H1 (cell line): ENCODE measurements around the gene GAN. TPM values are rescaled to one million over a fixed set of nuclear protein-coding genes. Genes with fewer than 3 reads are reported as not detected.

Source experiments
- CTCF ChIA-PET: fragments of 300-600 bp; sonication (Branson Sonifier 250); formaldehyde crosslinking; loops from one replicate; lab custom pipeline; 2021; ENCODE audit not compliant: partially characterized antibody; lab: Charles Lee
- POLR2A ChIA-PET: fragments of 300-600 bp; sonication (Branson Sonifier 250); formaldehyde crosslinking; loops from one replicate; lab custom pipeline; 2021; ENCODE audit warnings: inconsistent platforms; ENCODE audit not compliant: partially characterized antibody; lab: Charles Lee
- DNase-seq, 2 experiments: peaks; one replicate each; pipeline versions ENCODE4 v3.0.0 to v3.0.0-alpha.2; 2010 to 2022; ENCODE audit warnings: low spot score in 2 of 2, low read depth in 1 of 2, mixed read lengths in 1 of 2
- FAIRE-seq: peaks from 2 replicates; lab custom pipeline; 2011; peaks lifted over from hg19 to GRCh38; lab: Jason Lieb, UNC
- H2AFZ ChIP-seq: 2 replicates; pipeline ENCODE4 v1.8.1; 2012; ENCODE audit warnings: low read length, inconsistent platforms
- H2AK5ac ChIP-seq: 2 replicates; pipeline ENCODE4 v1.6.1; 2013; ENCODE audit warnings: low read depth, low read length
- H2BK120ac ChIP-seq: replicated peaks from 2 replicates; pipeline ENCODE3; 2013; ENCODE audit warnings: low read depth, low read length, inconsistent platforms
- H2BK12ac ChIP-seq: 2 replicates; pipeline ENCODE4 v1.6.1; 2013; ENCODE audit warnings: low read depth, low read length
- H2BK15ac ChIP-seq: 2 replicates; pipeline ENCODE4 v1.6.1; 2013; ENCODE audit warnings: low read length
- H2BK20ac ChIP-seq: 2 replicates; pipeline ENCODE4 v1.6.1; 2013; ENCODE audit warnings: low read length
- H2BK5ac ChIP-seq: 2 replicates; pipeline ENCODE4 v1.6.1; 2013; ENCODE audit warnings: low read depth, low read length
- H3K14ac ChIP-seq: 2 replicates; pipeline ENCODE4 v1.6.1; 2013; ENCODE audit warnings: inconsistent platforms; ENCODE audit not compliant: insufficient read length
- H3K18ac ChIP-seq: 2 replicates; pipeline ENCODE4 v1.6.1; 2013; ENCODE audit warnings: low read length; ENCODE audit errors: extremely low read depth
- H3K23ac ChIP-seq: 2 replicates; pipeline ENCODE4 v1.6.1; 2013; ENCODE audit warnings: inconsistent platforms; ENCODE audit not compliant: insufficient read length
- H3K23me2 ChIP-seq: 2 replicates; pipeline ENCODE4 v1.6.1; 2013; ENCODE audit warnings: low read depth, low read length
- H3K27ac ChIP-seq: 2 replicates; pipeline ENCODE4 v1.6.1; 2011; ENCODE audit warnings: low read depth, low read length, inconsistent platforms
- H3K27me3 ChIP-seq, 4 experiments: replicated peaks in 1 of 4; 1 replicate in 1 of 4; 2 replicates in 3 of 4; pipeline versions ENCODE4 v1.6.1 to v1.8.1; 2011 to 2013; ENCODE audit warnings: low read length in 3 of 4, mild to moderate bottlenecking in 3 of 4, inconsistent platforms in 2 of 4, mixed read lengths in 2 of 4, moderate library complexity in 1 of 4; ENCODE audit not compliant: control insufficient read depth in 3 of 4, insufficient read depth in 3 of 4; ENCODE audit errors: extremely low read depth in 1 of 4
- H3K36me3 ChIP-seq, 4 experiments: 2 replicates each; pipeline versions ENCODE4 v1.6.1 to v1.8.1; 2011 to 2013; ENCODE audit warnings: mild to moderate bottlenecking in 4 of 4, low read length in 3 of 4, moderate library complexity in 2 of 4, control low read depth in 1 of 4, inconsistent platforms in 1 of 4; ENCODE audit not compliant: insufficient read depth in 4 of 4, control insufficient read depth in 2 of 4
- H3K4ac ChIP-seq: replicated peaks from 2 replicates; pipeline ENCODE3; 2013; ENCODE audit warnings: low read length, low read depth, mixed read lengths, inconsistent platforms; ENCODE audit not compliant: insufficient read length
- H3K4me1 ChIP-seq, 4 experiments: replicated peaks in 1 of 4; 1 replicate in 1 of 4; 2 replicates in 3 of 4; pipeline versions ENCODE4 v1.6.1 to v1.8.1; 2011 to 2013; ENCODE audit warnings: low read length in 3 of 4, inconsistent platforms in 2 of 4, mixed read lengths in 1 of 4; ENCODE audit not compliant: insufficient read depth in 4 of 4, control insufficient read depth in 3 of 4
- H3K4me2 ChIP-seq, 2 experiments: 2 replicates each; pipeline versions ENCODE4 v1.6.1 to v1.8.1; 2011 to 2013; ENCODE audit warnings: low read depth in 2 of 2, low read length in 2 of 2, control low read depth in 1 of 2, inconsistent platforms in 1 of 2, mild to moderate bottlenecking in 1 of 2; ENCODE audit not compliant: insufficient read depth in 1 of 2
- H3K4me3 ChIP-seq, 4 experiments: fragments of 200-600, 300-600 bp in 1 of 4; sonication (generic), shearing (Covaris generic), sonication (Bioruptor Twin) in 1 of 4; 2 replicates each; pipeline versions ENCODE4 v1.5.1 to v1.8.1; 2011 to 2016; ENCODE audit warnings: low read length in 4 of 4, low read depth in 3 of 4, control low read depth in 2 of 4, inconsistent platforms in 2 of 4, mild to moderate bottlenecking in 2 of 4, mixed read lengths in 1 of 4, moderate library complexity in 1 of 4; ENCODE audit not compliant: insufficient read depth in 2 of 4; ENCODE audit errors: extremely low read depth in 1 of 4
- H3K56ac ChIP-seq: replicated peaks from 2 replicates; pipeline ENCODE3; 2013; ENCODE audit warnings: low read depth, mild to moderate bottlenecking, mixed read lengths, low read length, inconsistent platforms; ENCODE audit not compliant: insufficient read length
- H3K79me1 ChIP-seq: 2 replicates; pipeline ENCODE4 v1.6.1; 2013; ENCODE audit warnings: low read depth, low read length, control low read depth
- H3K79me2 ChIP-seq, 2 experiments: 2 replicates each; pipeline versions ENCODE4 v1.6.1 to v1.8.1; 2012 to 2013; ENCODE audit warnings: low read length in 2 of 2, mild to moderate bottlenecking in 2 of 2, inconsistent platforms in 1 of 2; ENCODE audit not compliant: insufficient read depth in 2 of 2, control insufficient read depth in 1 of 2
- H3K9ac ChIP-seq, 4 experiments: replicated peaks in 1 of 4; 1 replicate in 1 of 4; 2 replicates in 3 of 4; pipeline versions ENCODE4 v1.6.1 to v1.8.1; 2011 to 2013; ENCODE audit warnings: low read depth in 3 of 4, low read length in 3 of 4, control low read depth in 2 of 4, mild to moderate bottlenecking in 2 of 4, moderate library complexity in 2 of 4, inconsistent platforms in 1 of 4; ENCODE audit errors: extremely low read depth in 1 of 4
- H3K9me3 ChIP-seq, 2 experiments: 2 replicates each; pipeline versions ENCODE4 v1.6.1 to v1.8.1; 2012 to 2013; ENCODE audit warnings: mild to moderate bottlenecking in 2 of 2, moderate library complexity in 2 of 2, control low read depth in 1 of 2, inconsistent platforms in 1 of 2, low read depth in 1 of 2, low read length in 1 of 2, mixed read lengths in 1 of 2; ENCODE audit not compliant: insufficient read depth in 2 of 2
- H4K20me1 ChIP-seq, 2 experiments: replicated peaks in 1 of 2; 2 replicates each; pipeline versions ENCODE3 to v1.8.1; 2011 to 2013; ENCODE audit warnings: inconsistent platforms in 2 of 2, low read length in 2 of 2, mild to moderate bottlenecking in 1 of 2; ENCODE audit not compliant: insufficient read depth in 2 of 2, control insufficient read depth in 1 of 2
- H4K5ac ChIP-seq: 2 replicates; pipeline ENCODE4 v1.6.1; 2013; ENCODE audit warnings: low read length, low read depth, mixed read lengths, inconsistent platforms; ENCODE audit not compliant: insufficient read length
- H4K8ac ChIP-seq: 2 replicates; pipeline ENCODE4 v1.8.0; 2013; ENCODE audit warnings: mild to moderate bottlenecking, moderate library complexity, low read length, inconsistent platforms; ENCODE audit not compliant: insufficient read depth; ENCODE audit errors: extremely low read depth
- H4K91ac ChIP-seq: replicated peaks from 2 replicates; pipeline ENCODE3; 2013; ENCODE audit warnings: low read length, mixed read lengths, inconsistent platforms; ENCODE audit not compliant: insufficient read length
- ASH2L ChIP-seq: fragments of 200-600, 300-600 bp; sonication (generic); IDR thresholded peaks from one replicate; pipeline ENCODE4 v1.7.1; 2017; ENCODE audit warnings: low read length
- ATF3 ChIP-seq: IDR thresholded peaks from 2 replicates; pipeline ENCODE4 v1.6.1; 2011; ENCODE audit warnings: low read depth, mild to moderate bottlenecking, low read length; ENCODE audit not compliant: insufficient read depth
- CBX5 ChIP-seq: fragments of 300-800, 300-1000 bp; sonication (generic); IDR thresholded peaks from 2 replicates; pipeline ENCODE4 v1.7.1; 2016; ENCODE audit warnings: antibody characterized with exemption, low read length, low read depth
- CEBPB ChIP-seq: IDR thresholded peaks from 2 replicates; pipeline ENCODE4 v1.6.1; 2012; ENCODE audit warnings: low read depth, low read length
- CHD1 ChIP-seq: IDR thresholded peaks from 2 replicates; pipeline ENCODE4 v1.6.1; 2012; ENCODE audit warnings: low read depth, low read length, improper control_type of control experiment
- GABPA ChIP-seq: IDR thresholded peaks from 2 replicates; pipeline ENCODE4 v1.6.1; 2011; ENCODE audit warnings: mild to moderate bottlenecking, low read length, moderate library complexity, borderline replicate concordance; ENCODE audit not compliant: insufficient read depth
- HDAC2 ChIP-seq, 2 experiments: fragments of 300-600 bp in 1 of 2; sonication (generic) in 1 of 2; IDR thresholded peaks; 2 replicates each; pipeline ENCODE4 v1.6.1; 2011 to 2012; ENCODE audit warnings: low read depth in 2 of 2, low read length in 2 of 2, mild to moderate bottlenecking in 2 of 2, moderate library complexity in 2 of 2, borderline replicate concordance in 1 of 2, inconsistent platforms in 1 of 2
- NRF1 ChIP-seq: IDR thresholded peaks from 2 replicates; pipeline ENCODE4 v1.6.1; 2011; ENCODE audit warnings: mild to moderate bottlenecking, low read depth, low read length, improper control_type of control experiment
- RAD21 ChIP-seq, 2 experiments: IDR thresholded peaks in 1 of 2; conservative IDR thresholded peaks in 1 of 2; 2 replicates each; pipeline ENCODE4 v1.6.1; 2011; ENCODE audit warnings: low read depth in 2 of 2, low read length in 2 of 2, improper control_type of control experiment in 1 of 2, inconsistent platforms in 1 of 2, mild to moderate bottlenecking in 1 of 2, moderate library complexity in 1 of 2
- RFX5 ChIP-seq: IDR thresholded peaks from 2 replicates; pipeline ENCODE4 v1.6.1; 2011; ENCODE audit warnings: low read depth, low read length, improper control_type of control experiment, borderline replicate concordance
- SRF ChIP-seq: IDR thresholded peaks from 2 replicates; pipeline ENCODE4 v1.6.1; 2011; ENCODE audit warnings: mild to moderate bottlenecking, low read depth, low read length, moderate library complexity
- TAF7 ChIP-seq: optimal IDR thresholded peaks from 2 replicates; pipeline ENCODE3; 2011; ENCODE audit warnings: low read depth, mild to moderate bottlenecking, inconsistent platforms, low read length, moderate library complexity, borderline replicate concordance
- TEAD4 ChIP-seq: IDR thresholded peaks from 2 replicates; pipeline ENCODE4 v1.6.1; 2012; ENCODE audit warnings: low read depth, low read length, inconsistent platforms, mixed read lengths
- WGBS, 2 experiments: shearing (Covaris generic) in 1 of 2; methylation state at CpG; one replicate each; pipeline versions ENCODE4 v1.1.6 to v1.1.7; 2013 to 2015; ENCODE audit warnings: low lambda C conversion rate in 2 of 2, mixed read lengths in 2 of 2, inconsistent platforms in 1 of 2, low coverage in 1 of 2, missing lambda C conversion rate in 1 of 2; ENCODE audit not compliant: insufficient replicate concordance in 2 of 2, insufficient coverage in 1 of 2, insufficient read length in 1 of 2; ENCODE audit errors: extremely low coverage in 1 of 2, missing lambda C conversion rate in 1 of 2; 5-methylcytosine and 5-hydroxymethylcytosine counted together
- polyA plus RNA-seq, 7 experiments: library from polyadenylated mRNA; depleted of rRNA in 3 of 7; stranded (reverse) in 5 of 7; unstranded in 2 of 7; fragments of >200 nt in 5 of 7; fragments of 200-250 nt in 2 of 7; gene quantifications; 1 replicate in 5 of 7; 2 replicates in 1 of 7; 4 replicates in 1 of 7; pipeline versions ENCODE4 v1.2.1 to v1.2.3, GENCODE V29; 2011 to 2013; ENCODE audit warnings: missing spikeins in 2 of 7, mixed read lengths in 2 of 7
- total RNA-seq: library from RNA; stranded (reverse); fragmentation: NEBNext Ultra II Directional; extraction: Animal tissue kit (Norgen Biotek cat#: 25700); gene quantifications from 2 replicates; pipeline ENCODE4 v1.2.1, GENCODE V29; 2021

Gene GAN
- total and polyA plus RNA-seq, 2 of the 8 experiments (the other 6 are each of a cell fraction or from before 2014, with no cell fraction given) = 4.5 to 23.9 TPM

DNA sequence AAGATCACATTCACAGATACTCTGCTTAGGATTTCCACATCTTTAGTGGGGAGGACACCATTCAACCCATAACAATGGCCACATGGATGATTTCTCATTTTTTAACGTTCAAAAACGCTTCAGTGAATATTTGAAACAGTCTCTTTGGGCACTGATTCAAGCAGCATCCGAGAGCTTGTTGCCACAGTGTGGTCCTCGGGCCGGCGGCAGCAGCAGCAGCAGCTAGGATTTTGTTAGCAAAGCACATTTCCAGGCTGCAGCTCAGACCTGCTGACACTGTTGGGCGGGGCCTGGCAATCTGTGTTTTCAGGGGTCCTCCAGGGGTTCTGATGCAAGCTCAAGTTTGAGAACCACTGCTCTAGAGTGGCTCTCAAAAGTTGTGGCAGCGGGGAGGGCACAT lies 102.0 kb downstream of the GAN start:
- Histone ChIP-seq H2BK20ac (no peak overlapping the region), H2BK5ac (no peak overlapping the region), H3K23me2 (peaks cover 1% of the 10 kb centered on the region; the same call in 1 of the 2 replicates), H3K4me2 (no peak overlapping the region), H4K91ac (no peak overlapping the region), H2AFZ (no peak overlapping the region), H2BK15ac (no peak overlapping the region; the same call in 1 of the 2 replicates), H2BK12ac (peak overlapping the region; percentile 27; the same call in 1 of the 2 replicates), H3K9ac (no peak overlapping the region), H3K4me1 (peaks cover 0 to 10% (median 4%) of the 10 kb centered on the region in 4 experiments; a peak in 6 of 7 replicates), H4K8ac (no peak overlapping the region), H3K27me3 (no peaks in the 10 kb centered on the region), H3K27ac (no peak overlapping the region), H3K4ac (no peak overlapping the region), H4K20me1 (no peaks in the 10 kb centered on the region), H3K9me3 (no peaks in the 10 kb centered on the region), H3K23ac (no peak overlapping the region), H3K18ac (no peak overlapping the region), H3K14ac (no peak overlapping the region), H3K79me2 (no peaks in the 10 kb centered on the region), H4K5ac (no peak overlapping the region), H2AK5ac (no peak overlapping the region), H3K36me3 (no peaks in the 10 kb centered on the region), H2BK120ac (no peak overlapping the region), H3K4me3 (no peak overlapping the region), H3K56ac (no peak overlapping the region), H3K79me1 (no peaks in the 10 kb centered on the region)
- WGBS, 2 experiments = 87% methylated on average over 8 of the region's 8 CpGs; no CpG with 5 or more reads in 1 of the 2 experiments
- ChIA-PET CTCF (interaction anchor here (0.6 to 4.0 kb wide), 6 partner anchors 10 to 384 kb away, joined by 3 to 30 read pairs (median 4); no protein-coding TSS in a partner anchor), POLR2A (interaction anchor here (0.9 to 1.2 kb wide), 3 partner anchors 10 to 81 kb away, joined by 3 read pairs; no protein-coding TSS in a partner anchor)
- DNase-seq (no peak), FAIRE-seq (no peak)
- TF ChIP-seq NRF1 (no peak), ATF3 (no peak), HDAC2 (IDR thresholded peaks at IDR 0.05; ENCODE audit: borderline replicate concordance in 1 of 2, low read depth in 2 of 2, low read length in 2 of 2) (no peak), RFX5 (no peak), SRF (no peak), CEBPB (no peak), ASH2L (no peak), GABPA (no peak), TAF7 (no peak), CBX5 (no peak), TEAD4 (no peak), RAD21 (IDR thresholded peaks at IDR 0.05 in 1 of 2, conservative IDR thresholded peaks at IDR 0.05 in 1 of 2; ENCODE audit: low read depth in 2 of 2, low read length in 2 of 2) (no peak), CHD1 (no peak)
